ENCODE results near the gene NTMT1. TPM values are rescaled to one million over a fixed set of nuclear protein-coding genes. Genes with fewer than 3 reads are reported as not detected.

Gene NTMT1
- total RNA-seq, 1 experiment from 2014 or later = 87.1 TPM

- Histone ChIP-seq H3K4me1 (ENCODE audit: insufficient read depth, low read length, poor library complexity, severe bottlenecking) (peaks cover 28% of the 10 kb centered on the region), H3K36me3 (ENCODE audit: insufficient read depth, low read length, poor library complexity, severe bottlenecking) (no peaks in the 10 kb centered on the region), H3K4me3 (ENCODE audit: low read depth, low read length, poor library complexity, severe bottlenecking) (no peak overlapping the region), H3K27ac (ENCODE audit: low read depth, low read length, poor library complexity, severe bottlenecking) (no peak overlapping the region), H3K27me3 (replicated peaks; ENCODE audit: insufficient read depth, low read depth, low read length, poor library complexity) (no peaks in the 10 kb centered on the region), H3K9me3 (ENCODE audit: low read depth, low read length, poor library complexity, severe bottlenecking) (no peaks in the 10 kb centered on the region)
- intact Hi-C loops (cut with micrococcal nuclease; ENCODE audit: unreplicated experiment) = loop anchor here (5.0 kb wide), 2 partner anchors 291 to 606 kb away; no protein-coding TSS in a partner anchor
- no peak for DNase-seq (ENCODE audit: low spot score)
- BruUV-seq (replicated peaks) = no TSS peak
- ChIA-PET CTCF (interaction anchor here (0.5 to 1.8 kb wide), 3 partner anchors 11 to 482 kb away, joined by 3 to 9 read pairs (median 4); no protein-coding TSS in a partner anchor), POLR2A (ENCODE audit: low non-redundant PET) (interaction anchor here (0.6 kb wide), 1 partner anchor 13 kb away, joined by 3 read pairs; no protein-coding TSS in a partner anchor)
- TF ChIP-seq CTCF (conservative IDR thresholded peaks at IDR 0.05; ENCODE audit: low read depth, low read length) (no peak), EZH2 (IDR thresholded peaks at IDR 0.05; ENCODE audit: borderline replicate concordance, low read depth, low read length, poor library complexity, severe bottlenecking) (no peak)
These were observed 12.3 kb upstream of the NTMT1 start for GRCh38 chr9:129613520-129614175.

- DNase-seq (ENCODE audit: low spot score) = no peak
- Histone ChIP-seq H3K4me3 (ENCODE audit: low read depth, low read length, poor library complexity, severe bottlenecking) (no peak overlapping the region), H3K27ac (ENCODE audit: low read depth, low read length, poor library complexity, severe bottlenecking) (no peak overlapping the region), H3K4me1 (ENCODE audit: insufficient read depth, low read length, poor library complexity, severe bottlenecking) (peaks cover 22% of the 10 kb centered on the region), H3K27me3 (replicated peaks; ENCODE audit: insufficient read depth, low read depth, low read length, poor library complexity) (no peaks in the 10 kb centered on the region), H3K36me3 (ENCODE audit: insufficient read depth, low read length, poor library complexity, severe bottlenecking) (no peaks in the 10 kb centered on the region), H3K9me3 (ENCODE audit: low read depth, low read length, poor library complexity, severe bottlenecking) (no peaks in the 10 kb centered on the region)
- no peak for TF ChIP-seq CTCF (conservative IDR thresholded peaks at IDR 0.05; ENCODE audit: low read depth, low read length)
- no peak for TF ChIP-seq EZH2 (IDR thresholded peaks at IDR 0.05; ENCODE audit: borderline replicate concordance, low read depth, low read length, poor library complexity, severe bottlenecking)
- CTCF ChIA-PET = interaction anchor here (1.0 to 1.8 kb wide), 2 partner anchors 9 to 11 kb away, joined by 4 to 9 read pairs; no protein-coding TSS in a partner anchor
- intact Hi-C loops (cut with micrococcal nuclease; ENCODE audit: unreplicated experiment) = loop anchor here (5.0 kb wide), 2 partner anchors 293 to 608 kb away; no protein-coding TSS in a partner anchor
- no TSS peak for BruUV-seq (replicated peaks)
- POLR2A ChIA-PET (ENCODE audit: low non-redundant PET) = no interaction called here
These were observed 11.0 kb upstream of the NTMT1 start for GRCh38 chr9:129614932-129615331.

- no peaks in the 10 kb centered on the region for H3K9me3 ChIP-seq (ENCODE audit: low read depth, low read length, poor library complexity, severe bottlenecking)
- no peak overlapping the region for H3K27ac ChIP-seq (ENCODE audit: low read depth, low read length, poor library complexity, severe bottlenecking)
- no peaks in the 10 kb centered on the region for H3K27me3 ChIP-seq (replicated peaks; ENCODE audit: insufficient read depth, low read depth, low read length, poor library complexity)
- TF ChIP-seq EZH2 (IDR thresholded peaks at IDR 0.05; ENCODE audit: borderline replicate concordance, low read depth, low read length, poor library complexity, severe bottlenecking) (no peak), CTCF (conservative IDR thresholded peaks at IDR 0.05; ENCODE audit: low read depth, low read length) (no peak)
- no peak for DNase-seq (ENCODE audit: low spot score)
- BruUV-seq (replicated peaks) = no TSS peak
- no peaks in the 10 kb centered on the region for H3K36me3 ChIP-seq (ENCODE audit: insufficient read depth, low read length, poor library complexity, severe bottlenecking)
- H3K4me3 ChIP-seq (ENCODE audit: low read depth, low read length, poor library complexity, severe bottlenecking) = no peak overlapping the region
- ChIA-PET POLR2A (ENCODE audit: low non-redundant PET) (no interaction called here), CTCF (interaction anchor here (1.0 kb wide), 1 partner anchor 10 kb away, joined by 4 read pairs; no protein-coding TSS in a partner anchor)
- H3K4me1 ChIP-seq (ENCODE audit: insufficient read depth, low read length, poor library complexity, severe bottlenecking) = peaks cover 25% of the 10 kb centered on the region
- intact Hi-C loops (cut with micrococcal nuclease; ENCODE audit: unreplicated experiment) = no loop called here
These were observed 10.3 kb upstream of the NTMT1 start for GRCh38 chr9:129615407-129616285.
